Upper lobe of left lung (tissue), 4 donors: ENCODE measurements around the gene MIEF2.
"Not testable (repeated sequence)": the region's sequence is repeated elsewhere in the genome, so short reads cannot be mapped to it uniquely, and the experiment has no call there.

Experiments used
- EP300 ChIP-seq, 4 donors: sonication (generic); formaldehyde crosslinking; IDR thresholded peaks; one replicate each; pipeline ENCODE4 v1.5.1; 2017; ENCODE audit warnings: antibody characterized with exemption in 4 of 4, control low read depth in 2 of 4
- POLR2A ChIP-seq, 4 donors: fragments of 450-650 bp; IDR thresholded peaks; one replicate each; pipeline ENCODE4 v1.5.1; 2016 to 2017; ENCODE audit warnings: antibody characterized with exemption in 4 of 4, mild to moderate bottlenecking in 2 of 4
- POLR2AphosphoS5 ChIP-seq, 2 donors: sonication (generic); formaldehyde crosslinking; IDR thresholded peaks; one replicate each; pipeline ENCODE4 v1.5.1; 2017; ENCODE audit warnings: antibody characterized with exemption in 2 of 2
- TF ChIP-seq, protein P1 (sequence below), 6 experiments: fragments of 450-650 bp in 4 of 6; fragments of 200-600 bp in 2 of 6; sonication (generic) in 2 of 6; IDR thresholded peaks; one replicate each; pipeline ENCODE4 v1.5.1; 2016 to 2019; ENCODE audit warnings: antibody characterized with exemption in 6 of 6

DNA sequence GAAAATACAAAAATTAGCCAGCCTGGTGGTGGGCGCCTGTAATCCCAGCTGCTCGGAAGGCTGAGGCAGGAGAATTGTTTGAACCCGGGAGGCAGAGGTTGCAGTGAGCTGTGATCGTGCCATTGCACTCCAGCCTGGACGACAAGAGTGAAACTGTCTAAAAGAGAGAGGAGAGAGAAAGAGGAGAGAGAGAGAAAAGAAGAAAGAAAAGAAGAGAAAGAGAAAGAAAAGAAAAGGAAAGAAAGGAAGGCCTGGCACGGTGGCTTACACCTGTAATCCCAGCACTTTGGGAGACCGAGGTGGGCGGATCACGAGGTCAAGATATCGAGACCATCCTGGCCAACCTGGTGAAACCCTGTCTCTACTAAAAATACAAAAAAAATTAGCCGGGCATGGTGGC is 43.6 kb upstream of the MIEF2 start:
- TF ChIP-seq POLR2AphosphoS5, POLR2A, EP300 (IDR thresholded peaks at IDR 0.05): not testable (repeated sequence)
- TF ChIP-seq, protein P1, sequence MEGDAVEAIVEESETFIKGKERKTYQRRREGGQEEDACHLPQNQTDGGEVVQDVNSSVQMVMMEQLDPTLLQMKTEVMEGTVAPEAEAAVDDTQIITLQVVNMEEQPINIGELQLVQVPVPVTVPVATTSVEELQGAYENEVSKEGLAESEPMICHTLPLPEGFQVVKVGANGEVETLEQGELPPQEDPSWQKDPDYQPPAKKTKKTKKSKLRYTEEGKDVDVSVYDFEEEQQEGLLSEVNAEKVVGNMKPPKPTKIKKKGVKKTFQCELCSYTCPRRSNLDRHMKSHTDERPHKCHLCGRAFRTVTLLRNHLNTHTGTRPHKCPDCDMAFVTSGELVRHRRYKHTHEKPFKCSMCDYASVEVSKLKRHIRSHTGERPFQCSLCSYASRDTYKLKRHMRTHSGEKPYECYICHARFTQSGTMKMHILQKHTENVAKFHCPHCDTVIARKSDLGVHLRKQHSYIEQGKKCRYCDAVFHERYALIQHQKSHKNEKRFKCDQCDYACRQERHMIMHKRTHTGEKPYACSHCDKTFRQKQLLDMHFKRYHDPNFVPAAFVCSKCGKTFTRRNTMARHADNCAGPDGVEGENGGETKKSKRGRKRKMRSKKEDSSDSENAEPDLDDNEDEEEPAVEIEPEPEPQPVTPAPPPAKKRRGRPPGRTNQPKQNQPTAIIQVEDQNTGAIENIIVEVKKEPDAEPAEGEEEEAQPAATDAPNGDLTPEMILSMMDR (IDR thresholded peaks at IDR 0.05) = not testable (repeated sequence)
